ENCODE measurements around the gene CAMK1D.
"Not testable (repeated sequence)": the region's sequence is repeated elsewhere in the genome, so short reads cannot be mapped to it uniquely, and the experiment has no call there.

The CAMK1D gene

DNA sequence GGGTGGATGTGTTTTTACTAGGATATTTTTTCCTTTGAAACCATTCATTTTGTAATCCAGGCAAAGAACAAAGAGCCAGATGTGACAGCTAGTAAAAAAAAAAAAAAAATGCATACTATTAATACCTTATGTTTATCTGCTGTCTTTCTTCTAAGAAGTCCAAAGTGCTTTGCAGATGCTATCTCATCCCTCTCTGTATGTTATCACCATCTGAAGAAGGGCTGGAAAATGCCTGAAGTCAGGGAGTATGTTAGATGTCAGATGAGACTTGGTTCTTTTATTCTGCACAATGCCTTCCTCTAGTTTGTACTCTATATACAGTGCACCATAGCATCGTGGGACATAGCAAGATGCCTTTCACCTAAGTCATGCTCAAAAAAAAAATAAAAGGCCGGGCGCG, 10.4 kb upstream of the CAMK1D start:
- no peak overlapping the region for H3K27ac ChIP-seq
- DNase-seq (ENCODE audit: low read depth, low spot score), result no peak

DNA sequence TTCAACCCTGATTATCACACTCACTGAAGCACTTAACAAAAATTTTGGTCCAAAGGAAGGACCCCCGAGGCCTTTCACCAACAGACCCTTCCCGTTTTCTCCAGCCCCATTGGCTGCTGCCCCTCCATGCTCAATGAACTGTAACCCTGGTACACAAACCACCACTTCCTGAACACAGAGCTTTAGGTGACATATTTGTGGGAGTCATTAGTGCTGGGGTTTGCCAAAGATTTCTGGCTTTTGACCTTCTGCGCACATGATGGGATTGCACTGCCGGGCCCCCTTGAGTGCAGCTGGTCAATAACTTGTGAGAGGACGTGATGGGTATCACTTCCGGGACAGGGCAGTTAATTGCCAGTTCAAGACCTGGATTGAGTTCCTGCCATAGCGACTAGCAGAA, 9.0 kb upstream of the CAMK1D start:
- no peak overlapping the region for H3K27ac ChIP-seq
- DNase-seq (ENCODE audit: low read depth, low spot score), result no peak

DNA sequence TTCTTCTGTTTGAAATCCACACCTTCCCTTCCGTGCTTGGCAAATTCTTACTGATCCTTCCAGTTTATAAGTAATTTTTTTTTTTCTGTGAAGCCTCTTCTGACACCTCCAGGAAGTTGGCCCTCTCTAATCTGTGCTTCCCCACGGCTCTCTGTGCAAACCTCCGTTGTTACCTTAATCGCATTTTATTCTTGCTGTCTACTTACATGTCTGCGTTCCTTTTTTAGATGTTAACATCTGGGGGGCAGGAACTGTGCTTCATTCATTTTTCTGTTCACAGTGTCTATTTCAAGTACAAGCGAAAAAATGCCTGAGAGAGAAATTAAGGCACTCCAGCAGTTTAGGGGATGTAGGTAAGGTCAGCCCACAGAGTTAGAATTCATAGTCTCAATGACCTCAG, 8.4 kb upstream of the CAMK1D start:
- H3K27ac ChIP-seq, result no peak overlapping the region
- no peak for DNase-seq (ENCODE audit: low read depth, low spot score)

DNA sequence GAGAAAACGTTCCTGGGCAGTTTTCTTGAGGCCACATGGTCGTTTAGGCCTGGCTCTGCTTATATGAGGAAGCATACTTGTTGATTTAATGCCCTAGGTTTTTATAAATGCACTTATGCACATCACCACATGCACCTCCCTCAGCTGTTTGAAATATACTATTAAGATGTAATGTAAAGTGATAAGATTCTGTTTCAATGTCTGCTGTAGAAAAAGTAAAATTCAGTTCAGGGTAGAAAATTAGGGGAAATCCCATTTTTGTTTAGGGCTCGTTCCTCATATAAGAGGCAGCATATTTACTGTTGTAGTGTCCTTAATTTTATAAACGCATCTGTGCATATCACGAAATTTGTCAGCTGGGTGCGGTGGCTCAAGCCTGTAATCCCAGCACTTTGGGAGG, 7.8 kb upstream of the CAMK1D start:
- H3K27ac ChIP-seq, result no peak overlapping the region
- no peak for DNase-seq (ENCODE audit: low read depth, low spot score)

DNA sequence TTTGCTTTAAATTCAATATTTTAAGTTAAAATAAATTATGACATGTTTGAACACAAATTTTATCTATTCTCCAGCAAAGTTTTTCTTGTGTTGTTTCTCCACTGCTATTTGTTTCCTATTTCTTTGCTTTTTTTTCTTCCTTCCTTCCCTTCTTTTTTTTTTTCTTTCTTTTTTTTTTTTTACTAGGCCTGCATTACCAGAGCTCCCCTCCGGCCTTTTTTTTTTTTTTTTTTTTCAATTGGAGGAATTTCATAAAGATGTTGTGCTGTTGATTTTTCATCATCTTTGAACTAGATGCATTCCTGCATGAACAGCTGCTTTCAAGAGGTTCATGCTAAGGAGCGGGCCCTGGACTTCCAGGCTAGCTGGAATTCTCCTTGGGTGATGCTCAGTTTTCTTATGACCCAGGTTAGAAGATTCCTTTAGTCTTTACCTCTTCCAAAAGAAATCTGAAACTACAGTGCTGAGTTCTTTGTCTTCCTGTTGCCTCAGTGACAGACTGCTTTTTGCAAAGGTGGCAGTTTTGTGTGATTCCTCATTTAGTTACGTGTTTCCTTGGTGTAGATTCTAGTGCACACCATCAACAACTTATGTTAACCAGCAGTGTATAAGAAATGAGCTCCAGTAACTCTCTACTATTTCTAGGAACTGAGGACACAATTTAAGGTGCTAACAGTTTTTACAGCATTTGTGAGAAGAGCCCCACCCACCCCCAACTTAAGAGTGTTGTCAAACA, 4.8 kb upstream of the CAMK1D start:
- no peak for DNase-seq (ENCODE audit: low read depth, low spot score)

DNA sequence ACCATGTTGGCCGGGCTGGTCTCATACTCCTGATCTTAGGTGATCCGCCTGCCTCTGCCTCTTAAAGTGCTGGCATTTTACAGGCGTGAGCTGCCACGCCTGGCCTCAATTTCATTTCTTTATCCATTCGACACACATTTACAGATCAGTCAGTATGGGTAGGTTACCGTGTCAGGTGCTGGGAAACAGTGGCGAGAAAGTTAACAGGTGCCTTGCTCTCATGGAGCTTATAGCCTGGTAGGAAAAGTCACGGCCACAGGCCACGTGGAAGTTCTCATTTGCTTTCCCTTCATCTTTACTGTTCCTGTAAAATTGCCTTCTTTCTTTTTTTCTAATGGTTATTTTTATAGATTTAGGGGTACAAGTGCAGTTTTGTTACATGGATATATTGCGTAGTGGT, 2.6 kb upstream of the CAMK1D start:
- H3K27ac ChIP-seq, result no peak overlapping the region
- no peak for DNase-seq (ENCODE audit: low read depth, low spot score)

More for the DNA sequence above, 4.8 kb upstream of the CAMK1D start:
- no peak overlapping the region for H3K27ac ChIP-seq

DNA sequence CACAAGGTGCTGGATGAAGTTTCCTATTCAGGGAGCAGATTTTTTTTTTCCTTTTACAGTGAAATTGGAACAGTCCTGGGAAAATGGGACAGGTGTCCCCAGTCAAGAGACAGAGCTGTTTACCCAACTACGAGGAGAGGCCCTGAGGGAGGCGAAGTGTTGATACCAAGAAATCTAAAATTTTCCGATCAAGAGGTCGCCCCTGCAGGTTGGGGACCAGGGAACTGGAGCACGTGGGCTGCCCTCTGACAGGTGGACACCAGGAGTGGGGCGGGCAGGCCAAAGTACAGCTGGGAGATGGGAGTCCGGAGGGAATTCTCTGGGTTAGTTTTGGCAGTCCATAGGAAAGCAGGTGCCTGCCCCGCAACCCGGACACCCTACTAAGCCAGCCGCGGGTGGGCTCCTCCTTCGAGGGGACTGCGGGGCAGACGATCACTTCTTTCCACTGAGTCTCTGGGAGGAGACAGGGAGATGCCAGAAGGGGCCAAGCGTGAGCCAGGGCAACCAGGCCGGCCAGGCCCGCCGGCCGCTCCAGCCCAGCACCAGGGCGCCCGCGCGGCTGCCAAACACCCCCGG, 965 bp upstream of the CAMK1D start:
- H3K27ac ChIP-seq, result no peak overlapping the region
- DNase-seq (ENCODE audit: low read depth, low spot score), result no peak

DNA sequence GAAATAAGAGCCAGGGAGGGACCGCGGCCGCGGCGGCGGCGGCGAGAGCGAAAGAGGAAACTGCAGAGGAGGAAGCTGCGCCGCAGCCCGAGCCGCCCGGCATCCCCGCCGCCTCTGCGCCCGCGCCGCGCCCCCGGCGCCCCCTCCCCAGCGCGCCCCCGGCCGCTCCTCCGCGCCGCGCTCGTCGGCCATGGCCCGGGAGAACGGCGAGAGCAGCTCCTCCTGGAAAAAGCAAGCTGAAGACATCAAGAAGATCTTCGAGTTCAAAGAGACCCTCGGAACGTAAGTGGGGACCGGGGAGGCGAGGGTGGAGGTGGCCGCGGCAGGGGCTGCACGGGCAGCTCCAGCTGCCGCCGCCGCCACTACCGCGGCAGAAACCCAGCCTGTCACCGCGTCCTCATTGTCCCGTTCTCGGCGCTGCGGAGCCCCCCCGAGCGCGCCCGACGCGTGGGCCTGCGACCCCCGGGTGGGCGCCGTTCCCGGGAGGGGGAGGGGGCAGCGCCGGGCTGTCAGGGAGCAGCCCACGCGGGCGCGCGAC, 351 bp downstream of the CAMK1D start:
- no peak overlapping the region for H3K27ac ChIP-seq
- DNase-seq (ENCODE audit: low read depth, low spot score), result no peak

DNA sequence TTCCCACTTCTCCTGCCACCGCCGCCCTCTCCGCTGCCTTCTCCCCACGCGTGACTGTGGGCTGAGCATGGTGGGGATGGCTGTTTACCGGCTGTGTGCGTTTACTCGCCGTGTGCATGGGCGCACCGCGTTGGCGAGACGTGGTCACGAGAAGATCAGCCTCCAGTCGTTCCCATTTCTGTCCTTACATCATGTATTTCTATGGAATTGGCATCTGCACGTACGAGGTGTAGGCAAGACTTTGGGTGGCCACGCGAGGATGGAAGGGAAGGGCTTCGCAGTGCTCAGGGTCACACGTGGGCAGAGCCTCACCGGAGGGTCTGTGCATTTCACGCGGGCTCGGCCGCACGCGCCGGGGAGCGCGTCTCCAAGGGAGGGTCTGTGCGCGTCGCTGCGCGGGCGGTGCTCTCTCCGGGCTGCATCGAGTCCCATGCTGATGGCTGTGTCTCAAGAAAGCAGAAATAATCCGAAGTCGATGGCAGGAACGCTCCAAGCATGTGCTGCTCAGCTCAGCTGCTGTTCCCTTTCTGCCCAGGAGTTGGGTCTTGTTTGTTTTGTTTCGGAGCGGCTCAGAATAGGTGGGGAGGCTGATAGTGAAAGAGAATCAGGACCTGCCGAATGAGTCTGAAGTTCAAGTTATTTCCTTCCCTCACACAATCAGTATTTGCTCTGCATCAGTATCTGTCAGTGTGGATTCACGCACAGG, 973 bp downstream of the CAMK1D start:
- H3K27ac ChIP-seq, result no peak overlapping the region
- no peak for DNase-seq (ENCODE audit: low read depth, low spot score)

DNA sequence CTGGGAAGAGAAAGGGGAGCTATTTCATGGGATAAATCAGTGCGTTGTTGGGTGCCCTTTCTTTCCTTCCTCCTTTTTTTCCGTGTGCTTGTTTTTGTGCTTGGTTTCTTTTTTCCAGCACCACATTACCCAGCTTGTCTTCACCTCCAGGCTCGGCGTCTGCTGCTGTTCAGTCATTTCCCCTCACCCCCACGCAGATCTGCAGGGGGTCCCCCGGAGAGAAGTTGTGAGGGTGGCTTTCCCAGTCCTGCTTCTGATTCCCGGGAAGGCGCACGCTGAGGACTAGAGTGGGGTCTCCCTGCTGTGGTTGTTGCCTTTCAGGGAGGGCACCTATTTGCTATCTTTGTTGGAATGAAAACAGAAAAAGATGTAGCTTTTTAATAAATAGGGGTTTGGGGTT, 1.6 kb downstream of the CAMK1D start:
- no peak for DNase-seq (ENCODE audit: low read depth, low spot score)
- H3K27ac ChIP-seq, result no peak overlapping the region

DNA sequence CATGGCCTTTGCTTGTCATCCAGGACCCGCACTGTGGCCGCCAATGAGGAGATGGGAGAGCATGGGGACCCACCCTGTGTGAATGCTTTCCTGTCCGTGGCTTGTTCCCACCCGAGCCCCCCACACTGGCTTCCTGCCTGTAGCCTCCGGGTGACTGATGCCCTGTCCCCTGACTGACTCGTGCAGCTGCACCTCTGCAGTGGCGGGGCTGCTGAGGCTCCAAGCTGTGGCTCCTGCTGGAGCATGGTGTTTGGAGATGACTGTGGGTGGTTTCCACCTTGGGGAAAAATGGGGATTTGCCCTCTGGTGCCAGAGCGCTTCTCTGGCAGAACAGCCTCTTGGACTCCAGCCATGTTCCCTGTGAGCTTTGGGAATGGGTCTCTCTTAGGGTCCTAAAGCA, 2.1 kb downstream of the CAMK1D start:
- DNase-seq (ENCODE audit: low read depth, low spot score), result no peak
- H3K27ac ChIP-seq, result no peak overlapping the region

DNA sequence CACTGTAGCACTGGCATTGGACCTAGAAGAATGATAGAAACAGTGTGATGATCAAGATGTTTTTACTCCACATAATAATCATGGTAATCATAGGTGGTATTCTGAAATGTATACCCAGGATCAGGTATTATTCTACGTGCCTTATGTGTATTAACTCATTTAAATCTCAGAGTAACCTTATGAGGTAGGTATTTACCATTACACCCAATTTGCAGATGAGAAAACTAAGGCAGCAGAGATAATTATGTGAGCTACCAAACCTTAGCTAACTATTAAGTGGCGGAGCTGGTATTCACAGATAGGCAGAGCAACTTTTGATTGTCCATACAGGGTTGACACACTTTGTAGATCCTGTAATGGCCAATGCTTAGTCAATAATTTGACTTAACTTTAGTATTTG, 2.5 kb downstream of the CAMK1D start:
- DNase-seq (ENCODE audit: low read depth, low spot score), result no peak
- H3K27ac ChIP-seq, result no peak overlapping the region

DNA sequence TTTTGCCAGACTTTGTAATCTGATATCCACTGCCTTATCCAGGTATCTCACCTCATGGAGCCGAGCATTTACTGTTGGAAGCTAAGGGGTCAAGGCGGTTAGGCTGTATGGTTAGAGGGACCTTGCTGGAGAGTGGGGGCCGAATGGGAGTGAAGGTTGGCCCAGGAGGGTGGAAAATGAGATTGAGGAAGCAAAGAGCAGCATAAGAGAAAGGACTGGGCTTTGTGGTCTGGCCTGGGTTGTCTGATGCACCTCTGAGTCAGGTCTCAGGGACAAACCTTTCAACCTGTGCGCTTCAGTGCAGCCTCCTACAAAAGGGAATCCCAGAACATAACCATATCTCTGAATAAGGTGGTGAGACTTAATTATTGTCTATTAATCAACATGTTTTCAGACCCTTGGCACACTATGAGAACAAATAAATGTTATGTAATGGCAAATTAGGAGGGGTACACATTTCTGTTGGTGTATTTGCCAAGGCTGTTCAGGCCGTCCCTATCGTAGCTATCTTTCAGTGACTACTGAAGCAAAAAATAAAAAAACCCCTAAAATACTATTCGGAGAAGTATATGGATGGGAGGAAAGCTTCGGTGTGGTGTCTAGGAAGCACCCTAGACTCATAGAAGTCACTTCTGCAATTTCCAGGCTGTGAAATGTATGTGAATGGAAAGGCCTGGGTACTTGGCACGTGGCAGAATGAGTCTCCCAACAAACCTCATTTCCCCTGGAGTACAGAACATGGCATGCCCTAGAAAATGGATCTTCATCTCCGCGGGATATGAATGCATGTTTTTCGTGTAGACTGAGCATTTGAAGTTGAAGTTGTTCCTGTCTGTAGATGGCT, 4.3 kb downstream of the CAMK1D start:
- H3K27ac ChIP-seq, result no peak overlapping the region

DNA sequence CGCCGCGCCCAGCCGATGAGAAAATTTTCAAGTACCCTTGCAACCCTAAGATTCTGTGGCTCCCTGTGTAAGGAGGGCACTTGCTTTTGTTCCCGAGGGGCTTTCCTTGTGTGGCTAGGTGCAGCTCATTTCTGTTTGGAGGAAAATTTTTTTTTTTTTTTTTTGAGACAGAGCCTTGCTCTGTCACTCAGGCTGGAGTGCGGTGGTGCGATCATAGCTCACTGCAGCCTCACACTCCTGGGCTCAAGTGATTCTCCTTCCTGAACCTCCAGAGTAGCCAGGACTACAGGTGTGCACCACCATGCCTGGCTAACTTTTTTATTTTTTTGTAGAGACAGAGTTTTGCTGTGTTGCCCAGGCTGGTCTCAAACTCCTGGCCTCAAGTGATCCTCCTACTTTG, 5.3 kb downstream of the CAMK1D start:
- not testable (repeated sequence) for DNase-seq (ENCODE audit: low read depth, low spot score); H3K27ac ChIP-seq

More for the DNA sequence above, 4.3 kb downstream of the CAMK1D start:
- no peak for DNase-seq (ENCODE audit: low read depth, low spot score)

DNA sequence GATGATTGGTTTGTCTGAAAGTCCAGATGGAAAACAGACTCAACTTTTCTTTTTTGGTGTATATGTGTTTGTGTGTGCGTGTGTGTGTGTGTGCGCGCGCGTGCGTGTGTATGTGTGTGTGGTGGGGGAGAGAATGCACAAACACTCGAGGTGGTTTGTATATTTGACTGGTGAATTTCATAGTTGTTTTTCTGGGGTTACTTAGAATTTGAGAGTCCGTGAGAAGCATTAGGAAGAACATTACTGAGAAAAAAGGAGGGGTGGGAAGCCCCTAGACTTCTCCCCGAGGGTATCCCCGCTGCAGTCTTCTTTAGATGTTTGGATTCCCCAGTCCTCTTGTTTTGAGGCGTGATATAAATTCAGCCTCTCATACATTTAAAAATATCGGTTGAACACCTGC, 6.0 kb downstream of the CAMK1D start:
- no peak overlapping the region for H3K27ac ChIP-seq
- no peak for DNase-seq (ENCODE audit: low read depth, low spot score)

DNA sequence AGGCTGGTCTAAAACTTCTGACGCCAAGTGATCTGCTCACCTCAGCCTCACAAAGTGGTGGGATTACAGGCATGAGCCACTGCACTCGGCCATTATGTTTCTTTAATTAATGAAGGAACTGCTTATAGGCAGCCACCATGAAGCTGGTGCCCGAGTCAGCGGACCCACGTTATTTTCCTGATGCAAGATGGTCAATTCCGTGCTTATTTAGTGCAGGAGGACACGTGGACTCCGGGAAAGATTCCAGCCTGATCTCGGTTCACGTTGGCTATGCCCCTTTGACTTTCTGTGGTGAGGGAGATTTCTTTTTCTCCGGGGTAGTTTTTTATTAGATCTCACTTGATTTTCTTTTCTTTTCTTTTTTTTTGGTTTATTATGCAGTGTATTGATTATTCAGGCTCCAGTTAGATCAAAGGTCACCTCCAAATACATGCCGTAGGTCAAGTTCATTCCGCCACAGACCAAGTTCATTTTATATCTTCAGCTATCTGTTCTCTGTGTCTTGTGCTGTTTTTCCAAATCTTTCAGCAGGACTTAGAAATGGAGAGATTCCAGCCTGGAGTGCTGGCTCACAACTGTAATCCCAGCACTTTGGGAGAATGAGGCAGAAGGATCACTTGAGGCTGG, 8.3 kb downstream of the CAMK1D start:
- no peak for DNase-seq (ENCODE audit: low read depth, low spot score)
- no peak overlapping the region for H3K27ac ChIP-seq

DNA sequence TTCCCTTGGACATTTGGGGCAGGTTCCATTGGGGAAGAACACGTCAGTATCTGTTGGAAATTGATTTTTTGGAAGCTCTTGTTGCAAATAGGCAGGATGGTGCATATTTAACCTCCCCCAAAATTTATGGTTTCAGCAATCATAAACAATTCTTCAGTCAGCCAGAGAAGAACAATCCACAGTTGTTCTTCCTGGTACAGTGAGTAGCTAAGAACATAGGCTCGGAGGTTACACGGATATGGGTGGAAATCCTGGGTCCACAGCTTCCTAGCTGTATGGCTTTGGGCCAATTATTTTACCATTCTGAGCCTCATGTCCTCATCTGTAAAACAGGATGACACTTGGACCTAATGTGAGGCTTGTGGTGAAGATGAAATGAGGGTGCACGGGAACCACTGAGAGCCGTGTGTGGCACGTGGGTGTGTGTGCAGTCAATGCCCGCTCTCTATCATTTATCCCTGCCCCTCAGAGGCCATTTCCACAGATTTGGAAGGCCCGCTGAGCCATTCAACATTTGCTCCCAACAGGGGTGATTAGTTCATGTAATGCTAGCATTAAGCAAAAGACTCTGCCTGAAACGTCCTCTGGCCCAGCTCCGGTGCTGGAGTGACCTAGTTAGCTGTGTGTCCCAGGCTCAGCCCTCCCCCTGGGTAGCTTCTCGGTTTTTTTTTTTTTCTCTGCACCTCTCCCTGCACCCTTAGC, 9.7 kb downstream of the CAMK1D start:
- no peak overlapping the region for H3K27ac ChIP-seq
- no peak for DNase-seq (ENCODE audit: low read depth, low spot score)

DNA sequence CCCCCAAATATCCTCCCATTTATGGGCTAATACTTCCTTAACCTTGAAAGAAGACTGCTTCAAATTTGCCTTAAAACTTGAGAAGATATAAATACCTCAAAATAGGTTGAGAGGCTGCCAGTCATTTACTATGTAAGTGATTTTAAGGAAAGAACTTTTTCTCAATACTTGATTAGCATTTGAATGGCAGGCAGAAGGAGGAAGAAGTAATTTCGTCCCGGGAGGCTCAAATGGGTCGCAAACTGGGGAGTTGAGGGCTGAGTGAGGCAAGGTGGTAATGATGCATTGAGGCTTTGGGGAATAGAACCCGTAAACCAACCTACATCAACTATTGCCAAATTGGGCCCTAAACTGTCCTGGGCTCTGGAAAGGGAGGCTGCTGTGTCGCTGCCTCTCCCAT, 11.1 kb downstream of the CAMK1D start:
- DNase-seq (ENCODE audit: low read depth, low spot score), result no peak
- no peak overlapping the region for H3K27ac ChIP-seq

DNA sequence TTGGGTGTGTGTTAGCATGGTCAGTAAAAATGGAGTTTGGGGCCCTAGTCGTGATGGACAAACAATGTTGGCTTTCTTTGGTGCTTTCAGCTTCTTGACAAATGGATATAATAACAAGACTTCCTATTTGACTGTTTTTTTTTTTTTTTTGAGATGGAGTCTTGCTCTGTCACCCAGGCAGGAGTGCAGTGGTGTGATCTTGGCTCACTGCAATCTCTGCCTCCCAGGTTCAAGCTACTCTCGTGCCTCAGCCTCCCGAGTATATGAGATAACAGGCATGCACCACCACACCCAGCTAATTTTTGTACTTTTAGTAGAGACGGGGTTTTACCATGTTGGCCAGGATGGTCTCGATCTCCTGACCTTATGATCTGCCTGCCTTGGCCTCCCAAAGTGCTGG, 11.8 kb downstream of the CAMK1D start:
- DNase-seq (ENCODE audit: low read depth, low spot score); H3K27ac ChIP-seq: not testable (repeated sequence)
